GM20000 (cell line): Measurements from ENCODE around the gene LMNB1.
A peak's percentile ranks its signal among the peaks of the same experiment; 100 is the strongest.
"Not testable (repeated sequence)": the region's sequence is repeated elsewhere in the genome, so short reads cannot be mapped to it uniquely, and the experiment has no call there.

Source experiments
- DNase-seq: peaks from one replicate; pipeline ENCODE4 v3.0.0; 2012; ENCODE audit warnings: low spot score
- TF ChIP-seq, protein P1 (sequence below): IDR thresholded peaks from 2 replicates; pipeline ENCODE4 v1.5.1; 2012; ENCODE audit warnings: mild to moderate bottlenecking, control low read depth; ENCODE audit errors: extremely low read depth, missing control alignments

LMNB1 gene, protein sequence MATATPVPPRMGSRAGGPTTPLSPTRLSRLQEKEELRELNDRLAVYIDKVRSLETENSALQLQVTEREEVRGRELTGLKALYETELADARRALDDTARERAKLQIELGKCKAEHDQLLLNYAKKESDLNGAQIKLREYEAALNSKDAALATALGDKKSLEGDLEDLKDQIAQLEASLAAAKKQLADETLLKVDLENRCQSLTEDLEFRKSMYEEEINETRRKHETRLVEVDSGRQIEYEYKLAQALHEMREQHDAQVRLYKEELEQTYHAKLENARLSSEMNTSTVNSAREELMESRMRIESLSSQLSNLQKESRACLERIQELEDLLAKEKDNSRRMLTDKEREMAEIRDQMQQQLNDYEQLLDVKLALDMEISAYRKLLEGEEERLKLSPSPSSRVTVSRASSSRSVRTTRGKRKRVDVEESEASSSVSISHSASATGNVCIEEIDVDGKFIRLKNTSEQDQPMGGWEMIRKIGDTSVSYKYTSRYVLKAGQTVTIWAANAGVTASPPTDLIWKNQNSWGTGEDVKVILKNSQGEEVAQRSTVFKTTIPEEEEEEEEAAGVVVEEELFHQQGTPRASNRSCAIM

DNA sequence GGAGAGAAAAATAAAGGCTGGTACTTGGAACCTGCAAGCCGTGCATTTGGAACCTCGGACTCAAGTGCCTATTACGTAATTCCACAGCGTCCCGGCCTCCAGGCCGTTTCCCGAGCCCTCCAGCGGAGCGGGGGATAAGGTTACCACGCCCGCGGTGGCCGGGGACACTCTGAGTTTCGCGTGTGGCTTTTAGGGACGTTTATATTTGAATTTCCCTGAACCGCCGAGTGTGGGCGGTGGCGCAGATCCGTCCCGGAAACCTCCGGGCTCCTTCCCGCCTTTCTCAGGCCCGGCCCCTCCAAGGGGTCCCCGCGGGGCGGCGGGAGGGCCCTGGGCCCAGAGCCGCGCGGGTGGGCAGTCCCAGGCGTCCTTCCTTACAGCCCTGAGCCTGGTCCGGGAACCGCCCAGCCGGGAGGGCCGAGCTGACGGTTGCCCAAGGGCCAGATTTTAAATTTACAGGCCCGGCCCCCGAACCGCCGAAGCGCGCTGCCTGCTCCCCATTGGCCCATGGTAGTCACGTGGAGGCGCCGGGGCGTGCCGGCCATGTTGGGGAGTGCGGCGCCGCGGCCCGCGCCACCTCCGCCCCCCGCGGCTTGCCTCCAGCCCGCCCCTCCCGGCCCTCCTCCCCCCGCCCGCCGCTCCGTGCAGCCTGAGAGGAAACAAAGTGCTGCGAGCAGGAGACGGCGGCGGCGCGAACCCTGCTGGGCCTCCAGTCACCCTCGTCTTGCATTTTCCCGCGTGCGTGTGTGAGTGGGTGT lies at the start of gene LMNB1:
Gene LMNB1, plus strand, starts transcription at position 638 of the 758 bp plus-strand sequence. CDS start 373 bp downstream, outside the sequence.
- TF ChIP-seq, protein P1, sequence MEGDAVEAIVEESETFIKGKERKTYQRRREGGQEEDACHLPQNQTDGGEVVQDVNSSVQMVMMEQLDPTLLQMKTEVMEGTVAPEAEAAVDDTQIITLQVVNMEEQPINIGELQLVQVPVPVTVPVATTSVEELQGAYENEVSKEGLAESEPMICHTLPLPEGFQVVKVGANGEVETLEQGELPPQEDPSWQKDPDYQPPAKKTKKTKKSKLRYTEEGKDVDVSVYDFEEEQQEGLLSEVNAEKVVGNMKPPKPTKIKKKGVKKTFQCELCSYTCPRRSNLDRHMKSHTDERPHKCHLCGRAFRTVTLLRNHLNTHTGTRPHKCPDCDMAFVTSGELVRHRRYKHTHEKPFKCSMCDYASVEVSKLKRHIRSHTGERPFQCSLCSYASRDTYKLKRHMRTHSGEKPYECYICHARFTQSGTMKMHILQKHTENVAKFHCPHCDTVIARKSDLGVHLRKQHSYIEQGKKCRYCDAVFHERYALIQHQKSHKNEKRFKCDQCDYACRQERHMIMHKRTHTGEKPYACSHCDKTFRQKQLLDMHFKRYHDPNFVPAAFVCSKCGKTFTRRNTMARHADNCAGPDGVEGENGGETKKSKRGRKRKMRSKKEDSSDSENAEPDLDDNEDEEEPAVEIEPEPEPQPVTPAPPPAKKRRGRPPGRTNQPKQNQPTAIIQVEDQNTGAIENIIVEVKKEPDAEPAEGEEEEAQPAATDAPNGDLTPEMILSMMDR = no peak
- DNase-seq = peak; percentile 94

DNA sequence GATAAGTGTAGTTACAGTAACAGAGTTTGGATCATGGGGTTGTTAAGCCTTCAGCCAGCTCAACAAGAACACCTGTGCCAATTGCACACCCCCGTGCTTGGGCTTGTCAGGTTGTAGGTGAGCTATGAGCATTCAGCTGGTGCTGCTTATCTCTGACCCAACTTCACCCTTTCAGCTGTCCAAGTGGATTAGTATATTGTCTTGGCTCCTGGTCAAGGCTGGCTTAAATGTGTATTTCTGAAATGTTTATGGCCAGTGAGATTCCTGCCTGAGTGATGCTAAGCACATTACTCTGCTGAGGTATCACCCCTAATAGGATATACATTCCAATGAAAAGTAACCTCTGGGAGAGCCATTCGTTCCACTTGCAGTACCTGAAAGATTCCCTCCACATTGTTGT lies 44.2 kb upstream of the LMNB1 start:
- TF ChIP-seq, protein P1 = no peak
- DNase-seq = no peak

DNA sequence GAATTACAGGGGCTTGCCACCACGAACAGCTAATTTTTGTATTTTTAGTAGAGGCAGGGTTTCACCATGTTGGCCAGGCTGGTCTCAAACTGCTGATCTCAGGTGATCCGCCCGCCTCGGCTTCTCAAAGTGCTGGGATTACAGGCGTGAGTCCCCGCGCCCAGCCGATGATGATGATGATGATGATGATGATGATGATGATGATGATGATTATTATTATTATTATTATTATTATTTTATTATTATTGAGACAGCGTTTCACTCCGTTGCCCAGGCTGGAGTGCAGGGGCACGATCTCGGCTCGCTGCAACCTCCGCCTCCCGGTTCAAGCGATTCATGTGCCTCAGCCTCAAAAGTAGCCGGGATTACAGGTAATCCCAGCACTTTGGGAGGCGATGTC lies 42.4 kb upstream of the LMNB1 start:
- DNase-seq = not testable (repeated sequence)

DNA sequence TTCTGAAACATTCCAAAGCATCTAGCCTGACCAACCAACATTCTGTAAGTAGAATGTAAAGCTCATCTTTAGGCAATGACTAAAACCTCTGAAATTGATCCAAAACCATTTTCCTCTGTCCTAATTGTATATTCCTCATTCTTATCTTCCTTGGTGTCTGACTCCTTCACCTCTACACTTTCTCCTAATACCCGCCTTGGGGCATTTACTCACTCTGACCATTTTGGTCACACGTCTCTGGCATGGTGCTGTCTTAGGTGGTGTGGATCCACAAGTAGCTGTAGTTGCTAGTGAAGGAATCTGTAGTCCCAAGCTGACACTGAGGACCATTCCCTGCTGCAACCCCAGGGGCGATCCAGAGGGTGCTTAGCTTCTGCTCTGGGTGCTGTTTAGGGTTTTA lies 40.8 kb upstream of the LMNB1 start:
- no peak for DNase-seq
- TF ChIP-seq, protein P1 = no peak

DNA sequence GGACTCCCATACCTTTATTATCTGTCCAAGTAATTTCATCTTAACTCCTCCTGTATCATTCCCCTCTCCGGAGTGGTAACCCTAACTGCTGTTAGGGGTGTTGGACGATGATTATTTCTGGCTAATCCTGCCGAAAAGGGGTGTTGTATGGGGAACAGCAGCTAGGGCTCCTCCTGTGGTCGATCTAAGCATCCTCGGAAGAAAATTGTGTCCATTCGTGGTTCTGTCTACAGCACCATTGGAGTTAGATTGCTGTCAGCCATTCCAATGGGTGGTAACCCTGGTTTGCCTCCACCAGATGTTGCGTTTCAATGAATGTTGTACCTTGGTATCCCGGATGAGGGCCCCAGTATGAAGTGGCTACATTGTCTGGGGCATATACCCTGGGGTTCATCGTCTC lies 35.6 kb upstream of the LMNB1 start:
- TF ChIP-seq, protein P1 = no peak
- DNase-seq = no peak

DNA sequence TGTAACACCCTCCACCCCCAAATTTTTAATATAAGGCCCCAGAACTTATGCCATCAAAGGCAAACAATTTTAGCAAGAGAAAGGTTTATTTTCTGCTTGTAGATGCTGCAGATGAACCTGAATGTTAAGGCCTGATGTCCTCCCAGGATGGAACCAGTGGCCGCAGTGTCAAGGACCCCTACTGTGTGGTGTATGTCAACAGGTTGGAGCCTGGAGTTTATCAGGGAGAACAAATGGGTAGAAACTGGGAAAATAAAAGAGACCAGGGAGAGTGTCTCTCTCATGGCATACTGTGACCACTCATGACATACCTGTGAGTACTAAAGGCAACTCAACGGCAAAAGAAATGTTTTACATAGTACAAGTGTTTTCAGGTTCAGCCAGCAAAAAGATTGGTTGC lies 34.5 kb upstream of the LMNB1 start:
- TF ChIP-seq, protein P1 = no peak
- no peak for DNase-seq

DNA sequence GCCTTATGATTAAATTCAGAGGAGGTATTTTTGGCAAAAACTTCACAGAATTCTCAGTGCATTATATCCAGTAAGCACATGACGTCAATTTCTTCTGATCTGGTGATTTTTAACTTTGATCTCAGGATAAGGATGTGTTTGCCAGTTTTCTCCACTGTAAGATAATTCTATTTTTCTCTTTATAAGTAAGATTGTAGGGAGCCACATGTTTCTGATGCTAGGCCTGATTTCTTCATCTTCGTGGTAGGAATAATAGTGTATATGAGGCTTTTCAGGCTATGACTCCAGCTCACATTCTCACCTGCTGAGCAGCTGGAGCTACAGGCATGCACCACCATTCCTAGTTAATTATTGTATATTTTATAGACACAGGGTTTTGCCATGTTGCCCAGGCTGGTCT lies 32.1 kb upstream of the LMNB1 start:
- DNase-seq = no peak
- TF ChIP-seq, protein P1 = no peak
